ENCODE results near the gene TRIAP1. TPM values are rescaled to one million over a fixed set of nuclear protein-coding genes. Genes with fewer than 3 reads are reported as not detected.

Gene TRIAP1
- total and polyA plus RNA-seq, 8 donors, result 4.7 to 40.6 (median 14.7) TPM

DNA sequence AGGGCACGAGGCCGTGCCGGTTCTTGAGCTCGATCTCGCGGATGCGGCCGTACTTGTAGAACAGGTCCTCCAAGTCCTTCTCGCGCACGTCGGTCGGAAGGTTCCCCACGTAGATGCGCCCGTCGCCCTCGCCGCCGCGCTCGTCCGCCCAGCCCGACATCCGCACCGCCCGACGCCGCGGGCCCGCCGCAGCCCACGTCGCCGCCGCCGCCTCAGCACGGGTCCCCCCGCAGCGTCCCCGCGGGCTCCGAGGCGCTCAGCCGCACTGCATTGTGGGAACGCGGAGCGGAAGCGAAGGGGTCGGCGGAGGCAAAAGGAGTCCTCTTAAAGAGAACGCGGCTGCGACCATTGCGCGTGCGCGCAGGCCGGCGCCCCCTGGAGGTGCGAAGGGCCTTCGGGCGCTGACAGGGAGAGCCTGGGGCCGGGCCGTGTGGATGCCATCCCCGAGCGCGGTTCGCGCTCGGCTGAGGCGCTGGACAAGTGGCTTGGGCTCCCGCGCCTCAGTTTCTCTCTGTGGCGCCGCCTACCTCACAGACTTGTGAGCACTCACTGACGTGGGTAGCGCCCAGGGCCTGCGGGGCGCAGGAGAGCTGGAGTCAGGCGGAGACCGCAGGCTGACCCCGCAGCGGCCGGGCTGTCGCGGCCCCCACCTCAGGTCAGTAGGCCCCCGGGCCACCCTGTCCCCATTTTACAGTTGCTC is 23.4 kb upstream of the TRIAP1 start, which contains the start of gene SRSF9:
TSS of gene SRSF9 (minus strand) at position 299 of the 700 bp plus-strand sequence. CDS start at position 160, 139 bp downstream.
- H3K4me1 ChIP-seq, result peaks cover 33 to 65% (median 47%) of the 10 kb centered on the region in 4 donors
- 0 to 1% (median 1%) methylated on average over 6 to 88 of the region's 88 CpGs for WGBS, 5 donors
- DNase-seq, result peak; percentile 96 to 99
- intact Hi-C loops (cut with DNase I; ENCODE audit: low total_unique reads), result no loop called here
- no peaks in the 10 kb centered on the region for H3K27me3 ChIP-seq
- TF ChIP-seq EP300 (IDR thresholded peaks at IDR 0.05), result no peak
- TF ChIP-seq, protein P1, sequence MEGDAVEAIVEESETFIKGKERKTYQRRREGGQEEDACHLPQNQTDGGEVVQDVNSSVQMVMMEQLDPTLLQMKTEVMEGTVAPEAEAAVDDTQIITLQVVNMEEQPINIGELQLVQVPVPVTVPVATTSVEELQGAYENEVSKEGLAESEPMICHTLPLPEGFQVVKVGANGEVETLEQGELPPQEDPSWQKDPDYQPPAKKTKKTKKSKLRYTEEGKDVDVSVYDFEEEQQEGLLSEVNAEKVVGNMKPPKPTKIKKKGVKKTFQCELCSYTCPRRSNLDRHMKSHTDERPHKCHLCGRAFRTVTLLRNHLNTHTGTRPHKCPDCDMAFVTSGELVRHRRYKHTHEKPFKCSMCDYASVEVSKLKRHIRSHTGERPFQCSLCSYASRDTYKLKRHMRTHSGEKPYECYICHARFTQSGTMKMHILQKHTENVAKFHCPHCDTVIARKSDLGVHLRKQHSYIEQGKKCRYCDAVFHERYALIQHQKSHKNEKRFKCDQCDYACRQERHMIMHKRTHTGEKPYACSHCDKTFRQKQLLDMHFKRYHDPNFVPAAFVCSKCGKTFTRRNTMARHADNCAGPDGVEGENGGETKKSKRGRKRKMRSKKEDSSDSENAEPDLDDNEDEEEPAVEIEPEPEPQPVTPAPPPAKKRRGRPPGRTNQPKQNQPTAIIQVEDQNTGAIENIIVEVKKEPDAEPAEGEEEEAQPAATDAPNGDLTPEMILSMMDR (IDR thresholded peaks at IDR 0.05), result peak in 5 of 7 experiments; percentile 77 to 93 (median 87)
- TF ChIP-seq POLR2A (IDR thresholded peaks at IDR 0.05), result peak in 1 of 4 donors; percentile 21
- TF ChIP-seq POLR2AphosphoS5 (IDR thresholded peaks at IDR 0.05), result peak; percentile 82 to 96 (median 89)
- H3K36me3 ChIP-seq, result peaks cover 9 to 30% (median 25%) of the 10 kb centered on the region in 4 donors
- H3K4me3 ChIP-seq, result peak within 1 kb of the TSS; percentile 80 to 98 (median 88)
- H3K9me3 ChIP-seq, result no peaks in the 10 kb centered on the region
- peak within 1 kb of the TSS; percentile 94 to 97 (median 95) for H3K27ac ChIP-seq

GRCh38 chr12:120468821-120469449 is 22.8 kb upstream of the TRIAP1 start:
- 0 to 2% (median 1%) methylated on average over 34 to 57 of the region's 57 CpGs for WGBS, 5 donors
- peaks cover 33 to 58% (median 44%) of the 10 kb centered on the region in 4 donors for H3K4me1 ChIP-seq
- H3K27me3 ChIP-seq, result no peaks in the 10 kb centered on the region
- H3K27ac ChIP-seq, result peak overlapping the region; percentile 94 to 97 (median 95)
- H3K36me3 ChIP-seq, result peaks cover 15 to 37% (median 32%) of the 10 kb centered on the region in 4 donors
- TF ChIP-seq POLR2AphosphoS5 (IDR thresholded peaks at IDR 0.05), result no peak
- TF ChIP-seq, protein P1 (IDR thresholded peaks at IDR 0.05), result no peak
- no peak for TF ChIP-seq POLR2A (IDR thresholded peaks at IDR 0.05)
- TF ChIP-seq EP300 (IDR thresholded peaks at IDR 0.05), result no peak
- H3K4me3 ChIP-seq, result peak overlapping the region; percentile 80 to 98 (median 88)
- intact Hi-C loops (cut with DNase I; ENCODE audit: low total_unique reads), result no loop called here
- DNase-seq, result peak; percentile 33 to 70
- H3K9me3 ChIP-seq, result no peaks in the 10 kb centered on the region

DNA sequence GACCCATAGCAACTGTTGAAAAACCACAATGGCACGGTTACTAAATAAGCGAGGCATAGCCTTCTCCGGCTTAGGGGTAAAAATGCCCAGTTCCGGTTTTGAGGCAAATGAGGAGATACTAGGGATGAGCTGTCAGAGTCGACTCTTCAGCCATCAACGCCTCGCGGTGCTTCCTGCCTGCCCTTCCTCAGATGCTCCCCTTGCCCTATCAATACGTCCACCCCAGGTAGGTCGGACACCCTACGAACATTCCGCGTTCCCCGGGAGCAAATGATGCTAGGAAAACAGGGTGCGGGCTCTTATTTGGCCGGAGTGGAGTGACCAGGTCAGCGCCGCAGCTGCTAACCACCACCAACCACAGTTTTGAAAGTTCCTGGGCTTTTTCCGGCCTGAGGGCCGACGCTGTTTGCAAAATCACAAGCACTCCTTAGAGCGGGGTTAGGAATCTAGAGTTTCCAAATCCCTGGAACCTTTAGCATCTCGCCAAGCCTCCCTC is 22.2 kb upstream of the TRIAP1 start:
- Histone ChIP-seq H3K36me3 (peaks cover 21 to 42% (median 37%) of the 10 kb centered on the region in 4 donors), H3K27ac (peak overlapping the region; percentile 94 to 97 (median 95)), H3K9me3 (no peaks in the 10 kb centered on the region), H3K4me3 (peak overlapping the region; percentile 80 to 98 (median 88)), H3K4me1 (peaks cover 33 to 57% (median 44%) of the 10 kb centered on the region in 4 donors), H3K27me3 (no peaks in the 10 kb centered on the region)
- peak; percentile 44 to 76 for DNase-seq
- intact Hi-C loops (cut with DNase I; ENCODE audit: low total_unique reads), result no loop called here
- no peak for TF ChIP-seq POLR2AphosphoS5 (IDR thresholded peaks at IDR 0.05)
- TF ChIP-seq, protein P1 (IDR thresholded peaks at IDR 0.05), result no peak
- no peak for TF ChIP-seq EP300 (IDR thresholded peaks at IDR 0.05)
- TF ChIP-seq POLR2A (IDR thresholded peaks at IDR 0.05), result no peak
- WGBS, 5 donors, result 1 to 2% (median 1%) methylated on average over 20 to 23 of the region's 23 CpGs

- 89 to 95% (median 93%) methylated on average over 6 of the region's 6 CpGs for WGBS, 5 donors
- H3K27ac ChIP-seq, result no peak overlapping the region
- peaks cover 30 to 52% (median 47%) of the 10 kb centered on the region in 4 donors for H3K36me3 ChIP-seq
- DNase-seq, result no peak
- no peak for TF ChIP-seq POLR2A (IDR thresholded peaks at IDR 0.05)
- TF ChIP-seq, protein P1 (IDR thresholded peaks at IDR 0.05), result no peak
- H3K4me3 ChIP-seq, result no peak overlapping the region
- intact Hi-C loops (cut with DNase I; ENCODE audit: low total_unique reads), result no loop called here
- no peaks in the 10 kb centered on the region for H3K9me3 ChIP-seq
- peaks cover 33 to 57% (median 44%) of the 10 kb centered on the region in 4 donors for H3K4me1 ChIP-seq
- H3K27me3 ChIP-seq, result no peaks in the 10 kb centered on the region
These were observed 21.3 kb upstream of the TRIAP1 start for GRCh38 chr12:120467439-120467838.
